GM21619 (cell line): Measurements from ENCODE around the gene EGLN1.
"Not testable (repeated sequence)": the region's sequence is repeated elsewhere in the genome, so short reads cannot be mapped to it uniquely, and the experiment has no call there.

Experiments
- ATAC-seq: cut with Tn5 transposase; IDR thresholded peaks from one replicate; pipeline ENCODE4 v1.9.1; 2021; ENCODE audit not compliant: unreplicated experiment

EGLN1 gene

DNA sequence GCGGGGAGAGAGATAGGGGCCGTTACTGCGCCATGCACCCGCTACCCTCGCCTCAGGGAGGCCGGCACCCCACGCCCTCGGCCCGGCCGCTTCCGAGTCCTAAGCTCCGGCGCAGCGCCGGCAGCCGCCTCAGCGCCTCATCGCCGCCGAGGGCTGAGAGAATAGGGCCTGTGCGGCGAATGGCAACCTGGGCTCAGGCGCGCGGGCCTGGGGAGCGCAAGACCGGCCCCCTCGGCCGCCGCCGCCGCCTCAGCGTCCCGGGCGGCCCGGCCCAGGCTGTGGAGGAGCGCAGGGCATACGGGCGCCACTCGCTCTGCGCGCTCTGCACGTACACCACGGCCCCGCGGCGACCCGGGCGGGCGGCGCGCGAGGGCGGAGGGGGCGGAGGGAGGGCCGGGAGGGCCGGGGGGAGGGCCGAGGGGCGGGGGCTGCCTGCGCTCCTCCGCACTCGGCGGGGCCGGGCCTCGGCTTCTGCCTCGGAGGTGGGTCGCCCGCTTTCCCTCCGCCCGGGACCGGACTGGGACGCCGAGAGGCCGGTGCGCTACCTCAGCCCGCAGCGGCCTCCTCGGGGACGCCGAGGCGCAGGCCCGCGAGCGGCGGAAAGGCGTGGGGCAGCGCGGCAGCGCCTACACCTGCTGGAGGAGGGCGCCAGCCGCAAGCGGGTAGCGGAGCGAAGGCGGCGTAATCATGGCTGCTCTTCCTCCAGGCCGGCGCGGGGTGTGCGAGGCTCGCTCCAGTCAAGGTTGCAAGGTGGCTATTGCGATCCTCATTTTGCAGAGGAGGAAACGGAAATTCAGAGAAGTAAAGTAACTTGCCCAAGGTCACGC lies at the start of gene EGLN1:
TSS of gene EGLN1 (minus strand) at position 317 of the 827 bp plus-strand sequence. CDS start 399 bp downstream, outside the sequence.
- ATAC-seq: peak; percentile 79

- ATAC-seq: not testable (repeated sequence)
Observed at GRCh38 chr1:231471500-231471899, 49.4 kb upstream of the EGLN1 start.

GRCh38 chr1:231471027-231471426 lies 48.9 kb upstream of the EGLN1 start:
- not testable (repeated sequence) for ATAC-seq

DNA sequence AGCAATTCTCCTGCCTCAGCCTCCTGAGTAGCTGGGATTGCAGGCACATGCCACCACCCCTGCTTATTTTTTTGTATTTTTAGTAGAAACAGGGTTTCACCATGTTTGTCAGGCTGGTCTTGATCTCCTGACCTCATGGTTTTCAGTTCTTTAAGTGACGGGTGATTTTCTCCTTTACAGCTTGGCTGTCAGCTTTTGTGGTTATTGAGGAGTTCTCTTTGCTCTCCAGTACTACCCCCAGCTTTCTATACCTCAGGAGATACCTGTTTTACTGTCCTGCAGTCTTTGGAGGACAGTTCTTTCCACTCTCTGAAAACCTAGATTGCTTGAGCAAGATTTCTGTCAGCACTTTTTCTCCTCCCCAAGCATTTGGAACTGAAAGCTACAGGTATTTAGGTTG lies 45.9 kb upstream of the EGLN1 start:
- ATAC-seq: no peak

GRCh38 chr1:231465051-231465450 lies 43.0 kb upstream of the EGLN1 start:
- no peak for ATAC-seq

DNA sequence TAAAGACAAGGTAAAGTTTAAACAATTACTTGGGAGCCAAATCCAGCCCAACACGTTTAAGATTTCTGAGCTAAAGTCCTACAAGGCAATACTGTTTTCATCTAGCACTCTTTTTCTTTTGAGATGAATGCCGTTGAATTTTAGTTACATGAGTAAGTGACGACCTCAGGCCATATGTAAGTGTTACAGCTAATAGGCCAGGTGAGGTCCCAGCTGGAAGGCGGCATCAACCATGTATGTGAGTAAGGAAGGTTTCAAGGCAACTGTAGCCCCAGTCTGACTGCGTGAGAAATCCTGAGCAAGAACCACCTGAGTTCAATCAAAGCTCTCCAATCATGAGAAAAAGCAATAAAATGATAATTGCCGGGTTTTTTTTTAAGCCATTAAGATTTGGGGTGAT lies 41.5 kb upstream of the EGLN1 start:
- ATAC-seq: no peak

GRCh38 chr1:231460614-231461013 lies 38.5 kb upstream of the EGLN1 start:
- peak; percentile 90 for ATAC-seq

- not testable (repeated sequence) for ATAC-seq
Observed at GRCh38 chr1:231459438-231459837, 37.4 kb upstream of the EGLN1 start.

- not testable (repeated sequence) for ATAC-seq
Observed at GRCh38 chr1:231457956-231458355, 35.9 kb upstream of the EGLN1 start.

DNA sequence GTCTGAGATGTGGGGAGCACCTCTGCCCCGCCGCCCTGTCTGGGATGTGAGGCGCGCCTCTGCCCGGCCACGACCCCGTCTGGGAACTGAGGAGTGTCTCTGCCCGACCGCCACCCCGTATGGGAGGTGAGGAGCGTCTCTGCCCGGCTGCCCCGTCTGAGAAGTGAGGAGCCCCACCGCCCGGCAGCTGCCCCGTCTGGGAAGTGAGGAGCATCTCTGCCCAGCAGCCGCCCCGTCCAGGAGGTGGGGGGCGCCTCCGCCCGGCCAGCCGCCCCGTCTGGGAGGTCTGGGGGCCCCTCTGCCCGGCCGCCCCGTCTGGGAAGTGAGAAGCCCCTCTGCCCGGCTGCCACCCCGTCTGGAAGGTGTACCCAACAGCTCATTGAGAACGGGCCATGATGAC lies 32.0 kb upstream of the EGLN1 start:
- ATAC-seq: not testable (repeated sequence)

- no peak for ATAC-seq
Observed at GRCh38 chr1:231446138-231446537, 24.1 kb upstream of the EGLN1 start.

GRCh38 chr1:231444059-231444458 lies 22.0 kb upstream of the EGLN1 start:
- ATAC-seq: no peak

DNA sequence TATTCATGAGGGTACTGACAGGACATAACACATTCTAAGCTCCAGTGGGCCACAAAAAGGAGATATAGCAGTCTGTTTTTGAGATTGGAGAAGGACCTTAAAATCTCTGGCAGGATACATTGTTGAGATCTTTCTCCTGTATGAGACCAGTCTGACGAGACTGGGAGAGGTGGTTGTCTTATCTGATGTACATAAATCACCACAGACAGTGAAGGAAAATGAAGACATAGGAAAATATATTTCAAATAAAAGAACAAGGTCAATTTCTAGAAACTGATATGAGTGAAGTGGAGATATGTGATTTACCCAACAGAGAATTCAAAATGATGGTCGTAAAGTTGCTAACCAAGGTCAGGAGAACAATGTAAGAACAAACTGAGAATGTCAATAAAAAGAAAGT lies 21.3 kb upstream of the EGLN1 start:
- ATAC-seq: no peak

GRCh38 chr1:231442735-231443134 lies 20.6 kb upstream of the EGLN1 start:
- no peak for ATAC-seq

GRCh38 chr1:231432996-231433395 lies 10.9 kb upstream of the EGLN1 start:
- no peak for ATAC-seq

DNA sequence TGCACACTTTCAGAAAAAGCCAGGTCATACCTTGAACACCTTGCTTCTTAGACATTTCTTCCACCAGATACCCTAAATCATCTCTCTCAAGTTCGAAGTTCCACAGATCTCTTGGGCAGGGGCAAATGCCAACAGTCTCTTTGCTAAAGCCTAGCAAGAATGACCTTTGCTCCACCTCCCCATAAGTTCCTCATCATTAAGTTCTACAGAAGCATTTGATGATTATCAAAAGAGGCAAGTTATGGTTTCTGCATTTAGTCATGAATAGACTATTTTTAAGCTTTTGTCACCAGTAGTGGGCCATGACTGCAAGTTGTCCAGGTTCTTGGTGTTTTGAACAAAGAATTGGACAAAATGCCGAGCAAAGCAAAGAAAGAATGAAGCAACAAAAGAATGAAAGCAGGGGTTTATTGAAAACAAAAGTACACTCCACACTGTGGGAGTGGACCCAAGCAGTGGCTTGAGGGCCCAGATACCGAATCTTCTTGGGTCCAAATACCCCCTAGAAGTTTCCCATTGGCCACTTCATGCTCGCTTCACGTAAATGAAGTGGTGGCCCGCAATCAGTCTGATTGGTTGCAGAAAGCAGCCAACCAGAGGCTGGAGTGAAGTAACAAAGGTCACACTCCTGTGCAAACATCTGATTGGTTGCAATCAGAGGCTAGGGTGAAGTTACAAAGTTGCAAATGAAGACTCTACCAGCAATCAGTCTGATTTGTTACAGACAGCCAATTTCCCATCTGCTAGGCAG lies 9.8 kb upstream of the EGLN1 start:
- ATAC-seq: no peak

DNA sequence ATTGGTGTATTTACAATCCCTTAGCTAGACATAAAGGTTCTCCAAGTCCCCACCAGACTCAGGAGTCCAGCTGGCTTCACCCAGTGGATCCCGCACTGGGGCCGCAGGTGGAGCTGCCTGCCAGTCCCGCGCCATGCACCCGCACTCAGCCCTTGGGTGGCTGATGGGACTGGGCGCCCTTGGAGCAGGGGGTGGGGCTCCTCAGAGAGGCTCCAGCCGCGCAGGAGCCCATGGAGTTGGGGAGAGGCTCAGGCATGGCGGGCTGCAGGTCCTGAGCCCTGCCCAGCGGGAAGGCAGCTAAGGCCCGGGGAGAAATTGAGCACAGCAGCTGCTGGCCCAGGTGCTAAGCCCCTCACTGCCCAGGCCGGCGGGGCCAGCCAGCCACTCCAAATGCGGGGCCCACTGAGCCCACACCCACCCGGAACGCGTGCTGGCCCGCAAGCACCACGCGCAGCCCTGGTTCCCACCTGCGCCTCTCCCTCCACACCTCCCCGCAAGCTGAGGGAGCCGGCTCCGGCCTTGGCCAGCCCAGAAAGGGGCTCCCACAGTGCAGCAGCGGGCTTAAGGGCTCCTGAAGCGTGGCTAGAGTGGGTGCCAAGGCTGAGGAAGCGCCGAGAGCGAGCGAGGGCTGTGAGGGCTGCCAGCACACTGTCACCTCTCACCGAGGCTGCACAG lies 8.7 kb upstream of the EGLN1 start:
- not testable (repeated sequence) for ATAC-seq

GRCh38 chr1:231428377-231428776 lies 6.3 kb upstream of the EGLN1 start:
- ATAC-seq: no peak

GRCh38 chr1:231424950-231425805 lies 3.1 kb upstream of the EGLN1 start:
- no peak for ATAC-seq

GRCh38 chr1:231423648-231424047 lies 1.6 kb upstream of the EGLN1 start:
- no peak for ATAC-seq
